ENCODE data around the gene SLC27A3. TPM values are rescaled to one million over a fixed set of nuclear protein-coding genes. Genes with fewer than 3 reads are reported as not detected.

SLC27A3 gene
- total RNA-seq, 1 donor from 2014 or later = 9.8 TPM

DNA sequence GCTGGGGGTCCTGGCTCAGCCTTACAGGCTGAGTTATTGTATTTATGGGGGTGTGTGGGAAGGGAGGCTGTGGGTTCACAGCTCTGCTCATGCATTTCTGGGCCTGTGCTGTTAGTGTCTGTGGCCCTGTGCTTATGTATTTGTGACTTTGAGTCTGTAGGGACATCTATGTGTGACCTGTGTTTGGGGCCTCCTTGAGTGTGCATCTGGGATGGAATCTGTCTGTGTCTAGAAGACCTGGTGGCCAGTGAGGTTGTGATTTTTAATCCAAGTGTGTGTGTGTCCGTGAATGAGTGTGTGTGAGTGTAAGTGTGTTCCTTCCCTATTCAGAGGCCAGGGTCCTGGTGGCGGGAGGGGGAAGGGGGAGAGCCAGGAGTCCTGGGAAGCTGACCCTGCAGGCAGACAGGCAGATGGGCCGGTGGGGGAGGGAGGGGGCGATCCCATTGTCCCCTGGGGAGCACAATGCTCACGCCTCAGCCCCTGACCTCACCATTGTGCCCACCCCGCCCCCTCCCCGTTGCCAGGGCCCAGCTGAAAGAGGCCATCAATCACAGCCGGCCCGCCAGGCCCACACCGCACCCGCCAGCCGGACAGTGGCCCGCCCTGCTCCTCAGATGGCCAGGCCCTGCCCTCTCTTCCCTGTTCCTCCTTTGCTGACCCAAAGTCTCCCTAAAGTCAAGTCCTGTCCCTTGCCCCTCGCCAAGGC is 19.6 kb downstream of the SLC27A3 start:
- intact Hi-C loops (cut with micrococcal nuclease) = loop anchor here (10.0 kb wide), 1 partner anchor 180 kb away; the partner anchor contains the start of gene JTB
- DNase-seq (no peak), ATAC-seq (no peak)

DNA sequence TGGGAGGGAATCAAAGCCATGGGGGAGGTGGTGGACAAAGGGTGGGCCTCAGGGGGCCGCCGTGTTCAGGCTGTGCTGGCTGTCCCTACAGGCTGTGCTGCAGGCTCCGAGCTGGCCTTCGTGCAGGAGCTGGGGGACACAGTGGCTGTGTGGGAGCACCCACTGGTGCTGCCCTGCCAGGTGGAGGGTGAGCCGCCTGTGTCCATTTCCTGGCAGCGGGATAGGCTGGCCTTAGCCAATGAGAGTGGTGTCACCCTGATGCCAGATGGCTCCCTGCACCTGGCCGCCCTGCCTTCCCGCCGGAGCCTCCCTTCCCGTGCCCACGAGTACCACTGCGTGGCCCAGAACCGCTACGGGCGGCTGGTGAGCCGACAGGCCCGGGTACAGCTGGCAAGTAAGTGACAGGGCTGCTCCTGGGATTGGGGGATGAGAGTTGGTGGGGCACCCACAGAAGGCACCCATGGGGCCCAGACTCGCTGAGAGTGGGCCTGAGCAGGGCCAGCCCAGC is 20.2 kb downstream of the SLC27A3 start:
- ATAC-seq = no peak
- intact Hi-C loops (cut with micrococcal nuclease) = loop anchor here (10.0 kb wide), 1 partner anchor 179 kb away; the partner anchor contains the start of gene JTB
- no peak for DNase-seq

DNA sequence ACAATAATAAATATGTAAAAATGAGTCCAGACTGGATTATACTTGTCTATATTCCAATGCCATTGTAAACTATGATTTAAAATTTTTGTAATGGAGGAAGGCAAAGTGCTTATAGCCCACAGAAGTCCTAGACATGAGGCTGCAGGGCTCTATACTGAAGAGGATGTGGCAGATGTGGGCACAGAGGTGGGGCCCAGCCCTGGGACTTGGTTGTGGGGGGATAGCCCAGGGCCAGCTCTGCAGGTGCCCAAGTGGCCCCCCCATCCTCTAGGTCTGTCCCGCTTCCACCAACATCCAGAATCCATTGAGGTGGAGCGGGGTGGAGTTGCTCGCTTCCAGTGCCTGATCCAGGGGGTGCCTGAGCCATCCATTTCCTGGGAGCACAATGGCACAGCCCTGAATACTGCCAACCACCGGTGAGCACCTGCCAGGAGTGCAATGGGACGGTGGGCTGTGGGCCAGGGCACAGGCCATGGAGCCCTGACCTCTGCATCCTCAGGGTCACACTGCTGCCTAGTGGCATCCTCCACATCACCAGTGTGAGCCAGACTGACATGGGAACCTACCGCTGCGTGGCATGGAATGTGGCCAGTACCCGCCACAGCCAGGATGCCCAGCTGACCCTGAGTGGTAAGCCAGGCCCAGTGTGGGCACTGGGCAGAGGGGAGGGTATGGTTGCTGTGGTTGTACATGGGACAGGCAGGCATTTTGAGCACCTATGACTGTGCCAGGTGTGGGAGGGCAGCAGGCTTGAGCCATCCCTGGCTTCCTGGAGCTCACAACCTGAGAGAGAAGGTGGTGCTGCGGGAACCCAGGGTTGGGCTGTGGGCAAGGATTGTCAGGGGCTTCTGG is 21.0 kb downstream of the SLC27A3 start:
- ATAC-seq (no peak), DNase-seq (no peak)
- intact Hi-C loops (cut with micrococcal nuclease) = loop anchor here (10.0 kb wide), 1 partner anchor 179 kb away; the partner anchor contains the start of gene JTB

DNA sequence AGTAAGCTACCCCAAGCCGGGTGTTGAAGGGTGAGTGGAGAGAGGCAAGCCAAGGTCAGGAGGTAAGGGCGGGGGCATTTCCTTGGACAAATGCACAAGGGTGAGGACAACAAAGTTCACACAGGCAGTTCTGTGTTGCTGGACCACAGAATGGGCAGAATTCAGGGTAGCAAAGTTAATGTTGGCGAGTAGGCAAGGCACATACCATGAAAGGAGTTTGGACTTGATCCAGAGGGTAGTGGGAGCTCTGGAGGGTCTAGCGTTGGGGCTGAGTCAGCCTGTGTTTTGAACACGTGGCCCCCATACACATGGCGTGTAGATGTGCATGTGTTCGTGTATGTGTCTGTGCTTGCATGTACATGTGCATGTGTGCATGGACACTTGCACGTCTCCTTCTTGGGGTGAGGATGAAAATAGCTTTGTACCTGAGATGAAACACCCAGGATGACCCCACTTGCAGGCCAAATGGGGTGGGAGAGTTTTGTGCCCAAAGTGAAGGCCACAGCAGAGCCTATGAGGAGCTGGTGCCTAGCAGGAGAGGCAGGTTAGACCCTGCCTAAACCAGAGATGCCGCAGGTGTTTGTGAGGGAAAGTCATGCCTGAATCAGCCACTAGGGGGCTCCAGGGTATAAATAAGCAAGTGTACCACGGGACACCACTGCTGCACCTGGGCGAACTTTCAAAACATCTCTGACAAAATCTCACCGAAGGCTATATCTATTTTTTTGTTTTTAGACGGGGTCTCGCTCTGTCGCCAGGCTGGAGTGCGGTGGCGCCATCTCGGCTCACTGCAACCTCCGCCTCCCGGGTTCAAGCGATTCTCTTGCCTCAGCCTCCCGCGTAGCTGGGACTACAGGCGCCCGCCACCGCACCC is 21.8 kb downstream of the SLC27A3 start:
- intact Hi-C loops (cut with micrococcal nuclease) = loop anchor here (10.0 kb wide), 1 partner anchor 178 kb away; the partner anchor contains the start of gene JTB
- ATAC-seq (peak; percentile 75), DNase-seq (peak; percentile 76)

DNA sequence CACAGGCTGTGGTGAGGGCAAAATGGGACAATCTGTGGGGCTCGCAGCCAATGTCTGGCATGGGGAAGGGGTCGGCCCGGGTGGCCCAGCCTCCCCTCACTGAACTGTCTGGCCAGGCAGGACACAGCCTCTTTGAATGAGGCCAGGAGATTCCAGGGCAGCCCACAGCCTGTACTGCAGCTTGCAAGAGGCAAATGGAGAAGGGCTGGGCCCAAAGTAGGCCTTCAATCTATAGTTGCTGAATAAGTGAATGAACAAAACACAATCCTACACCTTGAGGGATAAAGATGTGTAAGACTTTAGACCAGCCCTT is 23.2 kb downstream of the SLC27A3 start:
- intact Hi-C loops (cut with micrococcal nuclease) = loop anchor here (10.0 kb wide), 1 partner anchor 176 kb away; the partner anchor contains the start of gene JTB
- DNase-seq (no peak), ATAC-seq (no peak)

DNA sequence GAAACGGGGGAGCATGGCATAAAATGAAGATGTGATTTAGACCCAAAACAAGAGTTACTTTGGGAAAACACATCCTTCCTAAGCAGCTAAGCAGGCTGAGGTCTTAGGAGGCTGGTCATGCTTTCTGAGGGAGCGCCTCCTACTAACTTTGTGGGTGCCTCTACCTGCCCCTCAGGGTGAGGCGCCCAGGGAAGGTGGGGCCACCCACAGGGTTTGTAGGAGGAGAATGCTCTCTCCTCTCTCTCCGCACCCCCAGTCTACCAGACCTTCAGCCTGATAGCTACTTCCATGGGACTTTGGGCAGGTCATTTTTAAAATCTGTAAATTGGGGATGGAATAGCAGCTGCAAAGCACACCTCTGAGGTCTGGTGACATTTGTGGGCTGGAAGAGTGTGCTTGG is 23.8 kb downstream of the SLC27A3 start:
- DNase-seq = no peak
- no peak for ATAC-seq
- intact Hi-C loops (cut with micrococcal nuclease) = loop anchor here (10.0 kb wide), 1 partner anchor 176 kb away; the partner anchor contains the start of gene JTB

DNA sequence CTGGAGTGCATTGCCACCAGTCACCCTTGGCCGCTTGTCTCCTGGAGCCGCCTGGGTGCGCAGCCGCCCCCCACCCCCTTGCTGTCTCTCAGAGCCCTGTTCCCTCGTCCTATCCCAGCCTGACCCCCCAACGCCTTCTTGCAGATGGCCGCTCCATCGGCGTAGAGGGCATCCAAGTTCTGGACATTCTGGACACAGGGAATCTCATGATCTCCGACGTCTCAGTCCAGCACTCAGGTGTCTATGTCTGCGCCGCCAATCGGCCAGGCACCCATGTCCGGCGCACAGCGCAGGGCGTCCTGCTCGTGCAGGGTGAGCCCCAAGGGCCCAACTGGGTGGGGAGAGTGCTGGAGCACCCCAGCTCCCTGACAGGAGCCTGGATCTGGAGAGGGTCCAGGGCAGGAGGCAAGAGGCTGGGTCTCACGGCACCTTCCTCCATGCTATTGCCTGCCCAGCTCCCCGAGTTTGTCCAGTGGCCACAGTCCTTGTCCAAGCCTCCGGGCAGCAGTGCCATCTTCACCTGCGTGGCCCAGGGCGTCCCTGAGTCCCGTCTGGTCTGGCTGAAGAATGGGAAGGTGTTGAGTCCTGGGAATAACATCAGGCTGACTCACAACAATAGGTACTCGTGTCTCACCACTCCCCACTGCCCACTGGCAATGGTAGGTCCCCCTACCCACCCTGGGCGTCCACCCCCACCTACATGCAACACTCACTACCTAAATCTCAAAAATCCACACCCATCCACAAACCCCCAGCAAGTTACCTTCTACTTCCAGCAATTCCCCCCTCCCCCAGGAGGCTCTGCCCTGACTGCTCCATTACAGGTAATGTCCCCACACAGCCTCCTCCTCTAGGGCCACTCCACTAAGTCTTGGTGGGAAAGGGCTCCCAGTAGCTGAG is 24.6 kb downstream of the SLC27A3 start:
- intact Hi-C loops (cut with micrococcal nuclease) = loop anchor here (10.0 kb wide), 1 partner anchor 175 kb away; the partner anchor contains the start of gene JTB
- ATAC-seq = no peak
- no peak for DNase-seq

DNA sequence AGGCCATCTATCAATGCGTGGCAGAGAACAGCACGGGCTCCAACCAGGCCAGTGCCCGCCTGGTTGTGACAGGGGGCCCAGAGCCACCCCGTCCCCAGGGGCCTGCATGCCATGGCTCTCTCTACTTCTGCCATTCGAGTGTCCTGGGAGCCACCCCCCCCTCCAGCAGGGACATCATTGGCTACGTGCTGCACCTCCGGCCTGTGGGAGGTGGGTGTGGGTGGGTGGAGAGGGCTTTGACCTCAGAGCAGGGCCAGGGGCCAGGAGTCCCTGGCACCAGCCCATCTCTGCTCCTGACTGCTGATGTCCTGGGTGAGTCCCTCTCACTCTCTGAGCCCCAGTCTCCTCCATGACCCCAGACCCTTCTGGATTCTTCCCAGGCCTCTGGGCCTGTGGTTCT is 25.3 kb downstream of the SLC27A3 start:
- DNase-seq (no peak), ATAC-seq (no peak)
- intact Hi-C loops (cut with micrococcal nuclease) = no loop called here

DNA sequence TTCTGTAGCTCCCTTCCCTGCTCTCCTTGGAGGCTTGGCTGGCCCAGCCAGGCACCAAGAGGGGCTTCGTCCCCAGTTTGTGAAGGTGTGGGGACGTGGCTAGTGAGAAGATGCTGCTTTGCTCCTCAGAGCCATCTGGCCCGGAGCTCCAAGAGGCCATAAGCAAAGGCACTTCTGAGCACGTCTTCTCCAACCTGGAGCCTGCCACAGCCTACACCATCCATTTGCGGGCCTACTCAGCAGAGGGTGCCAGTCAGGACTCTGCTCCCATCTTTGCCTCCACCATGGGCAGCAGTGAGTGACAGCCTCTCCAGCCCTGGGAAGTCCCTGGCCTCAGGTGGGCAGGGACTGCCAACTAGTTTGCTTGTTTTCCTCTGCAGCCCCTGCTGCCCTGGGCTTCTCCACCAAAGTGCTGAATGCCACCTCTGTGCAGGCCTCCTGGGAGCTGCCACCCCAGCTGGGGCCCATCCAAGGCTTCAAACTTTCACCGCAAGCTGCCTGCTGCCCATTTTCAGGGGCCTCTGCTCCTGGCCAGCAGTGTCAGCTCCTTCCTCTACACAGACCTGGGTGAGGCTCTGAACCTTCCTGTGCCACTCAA is 25.9 kb downstream of the SLC27A3 start:
- ATAC-seq = no peak
- no peak for DNase-seq
- intact Hi-C loops (cut with micrococcal nuclease) = no loop called here

DNA sequence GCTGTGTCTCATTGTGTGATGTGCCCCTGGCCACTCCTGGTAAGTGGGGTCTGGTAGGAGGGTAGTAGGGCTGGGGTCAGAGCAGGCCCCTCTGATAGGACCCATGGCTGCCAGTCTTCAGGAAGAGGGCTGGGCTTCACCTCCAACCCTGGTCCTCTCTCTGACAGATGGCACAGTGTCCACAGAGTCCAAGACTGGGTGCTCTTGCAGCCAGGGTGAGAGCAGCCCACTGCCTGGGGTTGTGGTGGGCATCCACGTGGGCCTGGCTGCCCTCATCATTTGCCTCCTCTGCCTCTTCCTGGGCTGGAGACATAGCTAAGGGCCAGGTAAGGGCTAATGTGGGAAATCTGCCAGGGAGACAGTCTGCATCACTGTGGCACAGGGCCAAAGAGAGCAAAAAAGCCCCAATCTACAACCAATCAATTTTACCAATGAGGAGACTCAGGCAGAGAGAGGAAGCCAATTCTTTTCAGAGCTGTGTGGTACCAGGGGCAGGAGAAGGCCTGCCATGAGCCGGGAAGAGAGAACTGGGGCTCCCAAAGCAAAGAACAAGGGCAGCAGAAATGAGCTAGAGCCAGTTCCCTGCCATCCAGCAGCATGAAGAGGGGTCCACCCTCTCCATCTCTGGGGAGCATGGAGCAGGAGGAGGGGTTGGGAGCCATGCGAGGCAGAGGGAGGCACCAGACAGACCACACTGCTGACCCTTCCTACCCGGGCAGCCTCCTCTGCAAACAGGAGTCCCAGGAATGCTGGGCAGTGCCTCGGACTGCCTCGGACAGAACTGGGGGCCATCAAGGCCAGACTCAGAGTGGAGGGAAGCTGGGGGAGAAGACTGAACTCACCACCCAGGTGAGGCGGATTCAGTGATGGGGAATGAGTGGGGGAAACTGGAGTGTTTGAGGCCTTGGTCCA is 26.8 kb downstream of the SLC27A3 start:
- intact Hi-C loops (cut with micrococcal nuclease) = no loop called here
- no peak for ATAC-seq
- no peak for DNase-seq

DNA sequence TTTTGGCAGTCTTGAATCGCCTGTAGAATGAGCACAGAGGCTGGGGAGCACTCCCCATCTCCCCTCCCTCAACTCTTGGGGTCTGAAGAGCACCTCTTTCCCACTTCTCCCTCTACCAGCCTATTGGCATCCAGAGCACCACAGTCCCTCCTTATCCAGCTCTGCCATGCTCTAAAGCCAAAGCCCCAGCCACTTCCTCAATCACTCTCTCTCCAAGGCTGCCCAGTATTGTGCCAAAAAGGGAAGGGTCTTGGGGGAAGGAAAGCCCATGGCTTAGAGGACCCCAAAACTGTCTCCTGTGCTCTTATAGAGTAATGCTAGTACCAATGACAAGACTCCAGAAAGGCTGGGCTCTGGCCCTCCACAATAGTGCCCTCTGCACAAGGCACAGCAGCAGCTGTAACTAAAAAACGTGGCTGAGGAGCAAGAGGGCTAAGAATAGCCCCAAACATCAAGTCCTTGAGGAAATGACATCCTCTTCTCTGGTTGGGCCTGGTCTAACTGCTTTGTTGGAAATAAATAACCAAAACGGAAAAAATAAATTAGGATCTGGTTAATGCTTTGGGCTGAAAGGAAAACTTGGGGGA is 28.4 kb downstream of the SLC27A3 start:
- intact Hi-C loops (cut with micrococcal nuclease) = no loop called here
- ATAC-seq (peak; percentile 14), DNase-seq (no peak)

DNA sequence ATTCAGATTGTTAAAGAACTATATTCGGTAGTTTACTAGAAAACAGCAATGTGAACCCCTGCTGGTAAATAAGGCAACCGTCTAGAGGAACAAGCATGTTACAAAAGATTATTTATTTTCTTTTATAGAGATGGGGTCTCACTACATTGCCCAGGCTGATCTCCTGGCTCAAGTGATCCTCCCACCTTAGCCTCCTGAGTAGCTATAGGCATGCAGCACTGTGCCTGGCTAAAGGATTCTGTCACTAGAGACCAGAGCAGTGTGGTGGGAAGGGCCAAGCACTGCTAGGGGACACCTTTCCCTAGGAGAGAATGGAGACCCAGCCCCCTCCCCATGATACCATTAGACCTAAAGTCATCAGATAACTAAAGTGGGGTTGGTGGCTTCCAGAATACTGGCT is 28.9 kb downstream of the SLC27A3 start:
- DNase-seq = no peak
- ATAC-seq = no peak
- intact Hi-C loops (cut with micrococcal nuclease) = no loop called here

DNA sequence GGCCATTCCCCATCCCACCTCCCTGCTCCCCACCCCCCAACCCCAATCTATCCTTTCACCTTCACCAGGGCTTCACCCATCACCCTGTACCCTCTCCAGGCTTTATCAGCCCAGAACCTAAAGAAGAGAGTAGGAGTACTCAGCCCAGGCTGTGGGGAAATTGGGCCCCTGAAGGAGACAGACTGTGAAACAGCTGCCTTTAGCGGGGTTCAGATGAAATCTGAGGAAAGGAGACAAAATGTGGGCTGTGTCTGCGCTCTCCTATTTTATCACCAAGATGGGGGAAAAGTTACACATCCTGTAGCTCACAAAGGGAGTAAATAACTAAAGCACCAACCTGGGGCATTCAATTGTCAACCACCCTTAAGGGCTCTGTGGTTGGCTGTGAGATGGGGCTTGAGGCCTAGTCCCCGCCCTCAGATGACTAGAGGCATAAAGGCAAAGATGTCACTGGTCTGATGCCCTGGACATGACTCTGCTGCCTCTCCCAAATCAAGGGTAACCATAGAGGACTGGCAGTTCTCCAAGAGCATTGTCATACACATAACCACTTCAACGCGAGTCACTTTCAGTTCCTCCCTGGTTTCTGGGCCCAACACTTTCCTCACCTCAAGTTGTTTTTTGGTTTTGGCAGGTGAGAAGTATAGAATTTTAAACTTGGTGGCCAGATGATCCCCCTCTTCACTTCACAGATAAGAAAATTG is 30.0 kb downstream of the SLC27A3 start:
- DNase-seq (peak; percentile 56), ATAC-seq (peak; percentile 89)
- intact Hi-C loops (cut with micrococcal nuclease) = no loop called here

DNA sequence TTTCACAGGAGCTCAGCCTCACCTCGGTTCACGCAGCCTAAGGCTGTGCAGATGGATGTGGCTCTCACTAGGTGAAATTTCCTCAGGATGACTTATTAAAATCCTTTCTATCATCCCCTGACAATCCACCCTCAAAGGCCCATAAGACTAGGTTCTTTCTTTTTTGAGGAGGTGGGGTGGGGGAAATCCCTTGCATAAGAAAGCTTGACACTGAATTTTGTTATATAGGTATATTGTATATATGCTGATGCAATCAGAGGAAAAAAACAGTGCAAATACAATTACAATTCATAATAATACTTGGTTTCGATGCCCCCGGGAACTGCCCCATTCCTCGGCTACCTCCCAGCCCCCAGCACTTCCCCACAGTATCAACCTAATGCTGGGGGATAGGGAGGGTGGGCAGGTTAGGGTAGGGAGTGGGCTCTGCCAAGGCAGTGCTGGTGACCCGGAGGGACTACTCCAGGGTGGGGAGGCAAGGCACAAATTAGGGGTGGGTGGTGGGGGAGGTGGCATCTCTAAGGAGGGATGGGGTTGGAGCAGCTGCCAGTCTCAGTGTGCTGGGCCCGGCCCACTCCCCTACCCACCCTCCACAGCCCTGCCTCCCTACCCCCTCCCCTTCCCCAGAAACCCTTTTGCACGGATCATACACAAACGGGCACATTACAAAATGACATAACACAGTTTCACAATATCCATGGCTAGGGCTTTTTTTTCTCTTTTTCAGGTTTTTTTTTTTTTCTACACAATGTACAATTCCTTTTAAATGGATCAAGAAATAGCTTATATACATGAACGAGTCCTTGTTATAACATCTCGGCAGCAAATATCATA is 30.9 kb downstream of the SLC27A3 start:
- peak; percentile 4 for ATAC-seq
- intact Hi-C loops (cut with micrococcal nuclease) = no loop called here

DNA sequence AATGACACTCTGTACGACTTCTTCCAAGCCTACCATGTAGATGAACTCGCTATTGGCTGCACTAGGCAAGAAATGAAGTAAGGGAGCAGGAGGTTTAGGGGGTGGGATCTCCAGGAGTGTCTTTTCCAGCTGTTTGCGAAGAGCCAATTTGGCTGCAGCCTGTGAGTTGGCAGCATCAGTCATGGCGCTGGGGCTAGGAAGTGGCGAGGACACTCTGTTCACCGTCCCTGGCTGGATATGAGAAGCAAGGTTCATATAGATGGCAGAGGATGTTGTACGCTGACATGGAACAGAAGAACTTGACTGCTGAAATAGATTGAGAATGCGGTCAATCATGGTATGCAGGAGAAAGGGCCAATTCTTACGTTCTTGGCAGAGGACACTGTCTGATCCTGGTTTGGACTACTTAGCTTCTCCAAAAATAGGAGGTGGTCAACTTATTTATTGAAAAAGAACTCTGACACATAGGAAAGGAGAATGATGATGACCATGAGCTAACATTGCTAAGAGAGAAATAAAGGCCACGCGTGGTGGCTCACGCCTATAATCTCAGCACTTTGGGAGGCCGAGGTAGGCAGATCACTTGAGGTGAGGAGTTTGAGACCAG is 41.2 kb downstream of the SLC27A3 start:
- DNase-seq (no peak), ATAC-seq (peak; percentile 65)
- intact Hi-C loops (cut with micrococcal nuclease) = no loop called here

More for the DNA sequence above, 30.9 kb downstream of the SLC27A3 start:
- DNase-seq = no peak
